Neural progenitor cell (in vitro differentiated cells): Measurements from ENCODE around the gene HGD.

ENCODE experiments used
- EZH2phosphoT487 ChIP-seq: fragments of 200-600 bp; sonication (generic); IDR thresholded peaks from 2 replicates; pipeline ENCODE4 v1.6.1; 2017; ENCODE audit warnings: antibody characterized with exemption
- TF ChIP-seq, protein P1 (sequence below): fragments of 200-600 bp; sonication (generic); IDR thresholded peaks from 2 replicates; pipeline ENCODE4 v1.5.1; 2017; ENCODE audit warnings: antibody characterized with exemption, mild to moderate bottlenecking

DNA sequence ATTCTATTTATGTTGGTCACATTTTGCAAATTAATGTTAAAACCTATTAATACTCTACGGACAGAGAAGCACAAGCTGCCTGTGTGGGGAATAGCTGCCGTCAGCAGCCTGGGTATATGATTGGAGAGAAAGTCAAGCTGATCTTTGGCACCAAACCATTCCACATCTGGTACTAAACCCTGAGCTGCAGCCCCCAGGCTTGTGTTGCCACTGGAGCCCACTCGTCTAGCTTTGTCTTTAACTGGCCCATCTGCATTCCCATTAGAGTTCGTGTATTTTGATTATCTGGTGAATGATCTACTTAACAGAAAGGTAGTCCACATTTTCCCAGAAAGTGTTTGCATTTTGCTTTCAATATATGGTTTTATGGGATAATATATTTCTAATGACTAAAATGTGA lies 80.5 kb downstream of the HGD start:
- TF ChIP-seq, protein P1, sequence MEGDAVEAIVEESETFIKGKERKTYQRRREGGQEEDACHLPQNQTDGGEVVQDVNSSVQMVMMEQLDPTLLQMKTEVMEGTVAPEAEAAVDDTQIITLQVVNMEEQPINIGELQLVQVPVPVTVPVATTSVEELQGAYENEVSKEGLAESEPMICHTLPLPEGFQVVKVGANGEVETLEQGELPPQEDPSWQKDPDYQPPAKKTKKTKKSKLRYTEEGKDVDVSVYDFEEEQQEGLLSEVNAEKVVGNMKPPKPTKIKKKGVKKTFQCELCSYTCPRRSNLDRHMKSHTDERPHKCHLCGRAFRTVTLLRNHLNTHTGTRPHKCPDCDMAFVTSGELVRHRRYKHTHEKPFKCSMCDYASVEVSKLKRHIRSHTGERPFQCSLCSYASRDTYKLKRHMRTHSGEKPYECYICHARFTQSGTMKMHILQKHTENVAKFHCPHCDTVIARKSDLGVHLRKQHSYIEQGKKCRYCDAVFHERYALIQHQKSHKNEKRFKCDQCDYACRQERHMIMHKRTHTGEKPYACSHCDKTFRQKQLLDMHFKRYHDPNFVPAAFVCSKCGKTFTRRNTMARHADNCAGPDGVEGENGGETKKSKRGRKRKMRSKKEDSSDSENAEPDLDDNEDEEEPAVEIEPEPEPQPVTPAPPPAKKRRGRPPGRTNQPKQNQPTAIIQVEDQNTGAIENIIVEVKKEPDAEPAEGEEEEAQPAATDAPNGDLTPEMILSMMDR: no peak
- TF ChIP-seq EZH2phosphoT487: no peak
